ENCODE measurements around the gene ALCAM.

ALCAM gene

DNA sequence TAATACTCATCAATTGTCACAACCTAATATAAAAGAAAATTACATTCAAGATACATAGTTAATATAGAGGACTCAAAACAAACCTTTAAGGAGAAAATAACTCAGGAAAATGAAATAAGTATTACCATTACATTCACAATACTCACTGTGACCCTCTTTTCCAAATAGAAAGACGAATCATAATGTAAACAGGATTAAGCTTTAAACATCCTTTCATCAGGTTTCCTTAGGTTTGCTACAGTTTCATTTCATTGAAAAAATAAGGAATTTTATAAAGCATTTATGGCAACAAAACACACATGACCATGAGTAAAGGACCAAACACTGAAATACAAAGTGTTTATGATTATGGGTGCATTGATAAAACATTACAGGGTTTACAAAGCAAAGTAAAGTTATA is 162.7 kb downstream of the ALCAM start:
- no peak for DNase-seq (ENCODE audit: low read depth)
- H3K4me3 ChIP-seq (ENCODE audit: low read length), result no peak overlapping the region
- TF ChIP-seq CTCF (conservative IDR thresholded peaks at IDR 0.05; ENCODE audit: low read depth, low read length), result no peak

- no peak overlapping the region for H3K4me3 ChIP-seq (ENCODE audit: low read length)
- TF ChIP-seq CTCF (conservative IDR thresholded peaks at IDR 0.05; ENCODE audit: low read depth, low read length), result no peak
- DNase-seq (ENCODE audit: low read depth), result no peak
These were observed 165.5 kb downstream of the ALCAM start for GRCh38 chr3:105532251-105532650.

GRCh38 chr3:105533960-105534359 is 167.3 kb downstream of the ALCAM start:
- no peak for TF ChIP-seq CTCF (conservative IDR thresholded peaks at IDR 0.05; ENCODE audit: low read depth, low read length)
- DNase-seq (ENCODE audit: low read depth), result no peak

GRCh38 chr3:105534491-105534890 is 167.8 kb downstream of the ALCAM start:
- no peak for TF ChIP-seq CTCF (conservative IDR thresholded peaks at IDR 0.05; ENCODE audit: low read depth, low read length)
- DNase-seq (ENCODE audit: low read depth), result no peak
- no peak overlapping the region for H3K4me3 ChIP-seq (ENCODE audit: low read length)

More at GRCh38 chr3:105533960-105534359, 167.3 kb downstream of the ALCAM start:
- H3K4me3 ChIP-seq (ENCODE audit: low read length), result no peak overlapping the region

DNA sequence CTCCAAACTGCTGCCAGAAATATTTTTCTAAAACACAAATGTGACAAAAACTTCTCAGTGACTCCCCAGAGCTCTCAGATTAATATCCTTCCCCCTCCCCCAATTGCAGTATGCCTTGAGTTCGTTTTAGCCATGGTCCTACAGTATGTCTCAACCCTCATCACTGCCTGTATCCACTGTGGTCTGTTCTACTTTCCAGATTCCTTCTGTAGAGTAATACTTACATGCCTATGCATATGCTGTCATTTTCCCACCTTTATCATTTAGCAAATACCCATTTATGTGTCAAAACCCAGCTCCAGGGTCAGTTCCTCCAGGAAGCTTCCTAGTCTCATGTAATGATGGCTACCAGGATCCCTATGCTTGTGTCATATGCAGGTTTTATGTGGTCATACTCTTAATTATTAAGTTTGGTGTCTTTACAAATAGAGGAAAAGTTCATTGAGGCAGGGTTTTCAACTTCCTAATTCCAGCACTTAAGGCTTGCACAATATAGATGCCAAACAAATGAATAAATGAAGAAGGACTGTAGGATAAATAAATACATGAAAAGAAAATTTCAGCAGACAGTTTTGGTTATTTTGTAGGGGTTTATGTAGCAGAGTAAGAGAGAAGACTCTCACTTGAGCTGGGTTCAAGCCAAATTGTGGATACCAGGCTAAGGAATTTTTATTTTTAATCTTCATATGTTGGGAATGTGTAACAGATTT is 170.8 kb downstream of the ALCAM start:
- TF ChIP-seq CTCF (conservative IDR thresholded peaks at IDR 0.05; ENCODE audit: low read depth, low read length), result no peak
- no peak for DNase-seq (ENCODE audit: low read depth)

GRCh38 chr3:105538483-105538882 is 171.8 kb downstream of the ALCAM start:
- no peak for DNase-seq (ENCODE audit: low read depth)
- TF ChIP-seq CTCF (conservative IDR thresholded peaks at IDR 0.05; ENCODE audit: low read depth, low read length), result no peak
- no peak overlapping the region for H3K4me3 ChIP-seq (ENCODE audit: low read length)

More for the DNA sequence above, 170.8 kb downstream of the ALCAM start:
- no peak overlapping the region for H3K4me3 ChIP-seq (ENCODE audit: low read length)

- DNase-seq (ENCODE audit: low read depth), result no peak
- no peak overlapping the region for H3K4me3 ChIP-seq (ENCODE audit: low read length)
- no peak for TF ChIP-seq CTCF (conservative IDR thresholded peaks at IDR 0.05; ENCODE audit: low read depth, low read length)
These were observed 173.2 kb downstream of the ALCAM start for GRCh38 chr3:105539897-105540296.

Measured in retinal pigment epithelial cell (primary cell).